CD4-positive, CD25-positive, alpha-beta regulatory T cell (primary cell): ENCODE data around the gene FBXW7. TPM values are rescaled to one million over a fixed set of nuclear protein-coding genes. Genes with fewer than 3 reads are reported as not detected.

ENCODE experiments used
- ATAC-seq, 2 donors: fragments of 150-1000 bp; cut with Tn5 transposase; one replicate each; pipeline ENCODE4 v1.10.0; 2021; ENCODE audit warnings: low read depth in 2 of 2, moderate number of reproducible peaks in 2 of 2, moderate library complexity in 1 of 2
- DNase-seq, 3 donors: peaks; one replicate each; pipeline versions ENCODE4 v3.0.0 to v3.0.0-alpha.2; 2012 to 2022; ENCODE audit warnings: mixed read lengths in 1 of 3
- H3K27ac ChIP-seq: one replicate; pipeline ENCODE4 v1.7.0; 2013; ENCODE audit warnings: mild to moderate bottlenecking, low read length; ENCODE audit not compliant: insufficient read depth, poor library complexity, severe bottlenecking
- H3K27me3 ChIP-seq: one replicate; pipeline ENCODE4 v1.7.0; 2013; ENCODE audit warnings: low read length; ENCODE audit not compliant: control insufficient read depth, insufficient read depth
- H3K36me3 ChIP-seq: one replicate; pipeline ENCODE4 v1.7.0; 2013; ENCODE audit warnings: mild to moderate bottlenecking, low read length, moderate library complexity; ENCODE audit not compliant: control insufficient read depth, insufficient read depth
- H3K4me1 ChIP-seq: 2 replicates; pipeline ENCODE4 v1.7.0; 2013; ENCODE audit warnings: mild to moderate bottlenecking, low read length; ENCODE audit not compliant: insufficient read depth, control insufficient read depth, poor library complexity, severe bottlenecking
- H3K4me3 ChIP-seq: one replicate; pipeline ENCODE4 v1.7.0; 2013; ENCODE audit warnings: low read depth, mild to moderate bottlenecking, low read length, moderate library complexity
- H3K9me3 ChIP-seq, 2 experiments: 1 replicate in 1 of 2; 2 replicates in 1 of 2; pipeline ENCODE4 v1.7.0; 2013; ENCODE audit warnings: low read length in 2 of 2, mild to moderate bottlenecking in 1 of 2, moderate library complexity in 1 of 2; ENCODE audit not compliant: control insufficient read depth in 2 of 2
- H3K27ac Mint-ChIP-seq, 3 donors: one replicate each; pipeline ENCODE4 v1.8.0; 2020 to 2022; ENCODE audit warnings: mild to moderate bottlenecking in 3 of 3, mixed read lengths in 3 of 3, moderate library complexity in 2 of 3
- H3K27me3 Mint-ChIP-seq: one replicate; pipeline ENCODE4 v1.8.0; 2022; ENCODE audit warnings: mild to moderate bottlenecking, mixed read lengths
- H3K36me3 Mint-ChIP-seq: one replicate; pipeline ENCODE4 v1.8.0; 2020; ENCODE audit warnings: mixed read lengths
- H3K4me1 Mint-ChIP-seq, 4 donors: one replicate each; pipeline ENCODE4 v1.8.0; 2020 to 2022; ENCODE audit warnings: mixed read lengths in 4 of 4, mild to moderate bottlenecking in 1 of 4
- H3K4me3 Mint-ChIP-seq, 4 donors: one replicate each; pipeline ENCODE4 v1.8.0; 2020 to 2022; ENCODE audit warnings: mild to moderate bottlenecking in 4 of 4, mixed read lengths in 4 of 4, moderate library complexity in 3 of 4
- H3K9me3 Mint-ChIP-seq, 7 donors: one replicate each; pipeline ENCODE4 v1.8.0; 2020 to 2022; ENCODE audit warnings: mixed read lengths in 7 of 7, mild to moderate bottlenecking in 3 of 7, moderate library complexity in 2 of 7
- polyA plus RNA-seq, 4 donors: library from polyadenylated mRNA; unstranded; fragments of 300-500 nt; fragmentation: Illumina TruSeq; gene quantifications; one replicate each; pipeline ENCODE4 v1.2.3, GENCODE V29; 2021
- total RNA-seq: library from RNA; stranded (reverse); gene quantifications from one replicate; pipeline ENCODE4 v1.2.3, GENCODE V29; 2022

Gene FBXW7
- total and polyA plus RNA-seq, 5 donors from 2014 or later = 43.8 to 146 (median 49.1) TPM

GRCh38 chr4:152360045-152360410, 175.9 kb downstream of the FBXW7 start:
- Mint-ChIP-seq H3K4me3 (no peak overlapping the region), H3K27me3 (no peaks in the 10 kb centered on the region), H3K9me3 (no peaks in the 10 kb centered on the region), H3K27ac (peak overlapping the region in 2 of 3 donors; percentile 18 to 19), H3K4me1 (peaks cover 10 to 32% (median 16%) of the 10 kb centered on the region in 4 donors), H3K36me3 (peaks cover 26% of the 10 kb centered on the region)
- no peak for ATAC-seq
- no peak for DNase-seq
- H3K9me3 ChIP-seq = no peaks in the 10 kb centered on the region
- no peaks in the 10 kb centered on the region for H3K27me3 ChIP-seq
- H3K27ac ChIP-seq = no peak overlapping the region
- no peak overlapping the region for H3K4me3 ChIP-seq
- H3K36me3 ChIP-seq = no peaks in the 10 kb centered on the region
- H3K4me1 ChIP-seq = no peaks in the 10 kb centered on the region

DNA sequence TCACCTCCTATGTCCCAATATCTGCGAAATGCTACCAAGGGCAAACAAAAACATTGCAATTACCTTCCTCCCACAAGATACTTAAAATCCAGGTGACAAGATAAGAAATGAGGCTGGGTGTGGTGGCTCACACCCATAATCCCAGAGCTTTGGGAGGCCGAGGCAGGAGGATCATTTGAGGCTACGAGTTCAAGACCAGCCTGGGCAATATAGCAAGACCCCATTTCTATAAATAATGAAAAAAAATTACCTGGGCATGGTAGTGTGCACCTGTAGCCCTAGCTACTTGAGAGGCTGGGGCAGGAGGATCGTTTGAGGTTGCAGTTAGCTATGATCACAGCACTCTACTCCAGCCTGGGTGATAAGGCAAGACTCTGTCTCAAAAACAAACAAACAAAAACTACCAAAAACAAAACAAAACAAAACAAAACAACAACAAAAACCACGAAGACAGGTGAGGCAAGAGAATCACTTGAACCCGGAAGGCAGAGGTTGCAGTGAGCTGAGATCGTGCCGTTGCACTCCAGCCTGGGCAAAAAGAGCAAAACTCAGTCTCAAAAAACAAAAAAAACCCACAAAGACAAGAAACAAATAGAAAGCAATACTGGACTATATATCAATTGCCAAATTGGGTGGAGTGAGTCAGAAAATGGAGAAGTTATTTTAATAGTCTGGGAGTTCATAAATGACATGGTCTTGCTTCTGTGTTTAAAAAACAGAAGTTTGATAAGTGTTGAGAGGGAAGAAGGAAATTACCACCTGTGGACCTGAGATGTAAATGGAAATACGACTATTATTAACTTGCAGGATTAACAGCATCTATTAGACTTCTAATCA, 176.5 kb downstream of the FBXW7 start:
- Mint-ChIP-seq H3K4me3 (no peak overlapping the region), H3K27me3 (no peaks in the 10 kb centered on the region), H3K36me3 (peaks cover 22% of the 10 kb centered on the region), H3K9me3 (no peaks in the 10 kb centered on the region), H3K27ac (peak overlapping the region in 2 of 3 donors; percentile 19 to 77), H3K4me1 (peaks cover 7 to 31% (median 12%) of the 10 kb centered on the region in 4 donors)
- no peak for ATAC-seq
- no peak overlapping the region for H3K4me3 ChIP-seq
- no peak for DNase-seq
- no peak overlapping the region for H3K27ac ChIP-seq
- no peaks in the 10 kb centered on the region for H3K4me1 ChIP-seq
- no peaks in the 10 kb centered on the region for H3K27me3 ChIP-seq
- H3K9me3 ChIP-seq = no peaks in the 10 kb centered on the region
- H3K36me3 ChIP-seq = no peaks in the 10 kb centered on the region

DNA sequence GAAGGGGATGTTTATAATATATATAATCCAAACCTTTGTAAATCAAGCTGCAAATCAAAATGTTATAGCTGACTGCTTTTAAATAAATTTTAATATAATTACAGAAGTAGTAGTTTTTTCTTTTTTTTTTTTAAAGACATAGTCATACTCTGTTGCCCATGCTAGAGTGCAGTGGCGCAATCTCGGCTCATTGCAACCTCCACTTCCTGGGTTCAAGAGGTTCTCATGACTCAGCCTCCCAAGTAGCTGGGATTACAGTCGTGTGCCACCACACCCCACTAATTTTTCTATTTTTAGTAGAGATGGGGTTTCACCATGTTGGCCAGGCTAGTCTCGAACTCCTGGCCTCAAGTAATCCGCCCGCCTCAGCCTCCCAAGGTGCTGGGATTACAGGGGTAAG, 178.7 kb downstream of the FBXW7 start:
- no peak for DNase-seq
- H3K4me3 Mint-ChIP-seq = no peak overlapping the region
- H3K27me3 Mint-ChIP-seq = no peaks in the 10 kb centered on the region
- Histone ChIP-seq H3K9me3 (no peaks in the 10 kb centered on the region), H3K4me1 (no peaks in the 10 kb centered on the region), H3K27ac (no peak overlapping the region), H3K27me3 (no peaks in the 10 kb centered on the region), H3K4me3 (no peak overlapping the region), H3K36me3 (no peaks in the 10 kb centered on the region)
- H3K4me1 Mint-ChIP-seq = peaks cover 0 to 35% (median 18%) of the 10 kb centered on the region in 4 donors
- H3K27ac Mint-ChIP-seq = no peak overlapping the region
- no peaks in the 10 kb centered on the region for H3K9me3 Mint-ChIP-seq
- peaks cover 15% of the 10 kb centered on the region for H3K36me3 Mint-ChIP-seq
- ATAC-seq = no peak

DNA sequence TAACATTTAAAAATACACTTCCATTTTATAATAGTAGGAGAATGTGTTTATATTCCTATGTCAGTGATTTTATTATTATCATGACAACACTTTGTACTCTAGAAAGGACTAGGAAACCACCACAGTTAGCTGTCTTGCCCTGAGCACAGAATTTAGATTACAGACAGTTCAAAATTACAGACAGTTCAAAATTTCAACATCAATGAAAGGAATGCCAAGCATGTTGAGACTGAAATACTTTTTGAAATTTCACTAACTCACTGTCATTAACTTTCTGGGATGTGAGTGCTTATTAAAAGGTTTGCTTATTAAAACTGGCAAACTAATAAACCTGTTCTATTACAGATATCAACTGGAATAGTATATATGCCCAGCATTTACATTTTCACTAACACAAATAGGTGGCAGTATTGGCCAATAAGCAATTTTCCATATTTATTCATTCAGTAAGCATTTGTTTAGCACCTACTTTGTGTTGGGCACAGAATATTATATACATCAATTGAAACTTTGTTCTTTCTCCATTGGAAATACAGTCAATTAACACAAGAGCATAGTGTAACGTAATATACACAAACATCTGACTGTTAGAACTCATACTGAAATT, 179.4 kb downstream of the FBXW7 start:
- Histone ChIP-seq H3K9me3 (no peaks in the 10 kb centered on the region), H3K27ac (no peak overlapping the region), H3K36me3 (no peaks in the 10 kb centered on the region), H3K27me3 (no peaks in the 10 kb centered on the region), H3K4me1 (no peaks in the 10 kb centered on the region), H3K4me3 (no peak overlapping the region)
- Mint-ChIP-seq H3K4me3 (no peak overlapping the region), H3K36me3 (peaks cover 15% of the 10 kb centered on the region), H3K27me3 (no peaks in the 10 kb centered on the region), H3K9me3 (no peaks in the 10 kb centered on the region), H3K27ac (no peak overlapping the region), H3K4me1 (peaks cover 0 to 35% (median 19%) of the 10 kb centered on the region in 4 donors)
- no peak for DNase-seq
- ATAC-seq = no peak

DNA sequence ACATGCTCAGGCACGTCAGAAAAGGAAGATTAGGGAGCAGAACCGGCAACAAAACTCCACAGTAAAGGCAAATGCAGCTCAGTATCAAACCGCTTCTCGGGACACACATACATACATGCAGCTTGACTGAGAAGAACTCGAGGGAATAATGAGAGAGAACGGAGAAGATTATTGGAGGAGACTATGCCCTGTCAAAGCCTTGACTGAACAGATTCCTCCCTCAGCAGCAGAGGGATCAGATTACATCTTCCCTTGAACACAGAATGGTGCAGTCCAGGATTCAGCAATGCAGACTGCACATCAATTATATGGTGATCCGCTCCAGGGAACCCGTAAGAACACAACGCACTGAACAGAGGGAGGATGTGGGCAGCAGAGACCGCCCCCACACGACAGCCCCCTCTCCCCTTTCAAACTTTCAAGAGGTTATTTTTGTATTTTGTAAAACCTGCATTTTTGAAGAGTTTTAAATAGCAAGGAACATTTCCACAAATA, 183.2 kb downstream of the FBXW7 start:
- Mint-ChIP-seq H3K36me3 (no peaks in the 10 kb centered on the region), H3K4me1 (peaks cover 6 to 25% (median 18%) of the 10 kb centered on the region in 4 donors), H3K9me3 (no peaks in the 10 kb centered on the region), H3K27me3 (no peaks in the 10 kb centered on the region), H3K27ac (no peak overlapping the region), H3K4me3 (no peak overlapping the region)
- Histone ChIP-seq H3K27ac (no peak overlapping the region), H3K9me3 (no peaks in the 10 kb centered on the region), H3K36me3 (no peaks in the 10 kb centered on the region), H3K4me3 (no peak overlapping the region), H3K4me1 (no peaks in the 10 kb centered on the region), H3K27me3 (no peaks in the 10 kb centered on the region)
- DNase-seq (peak in 1 of 3 donors; percentile 6), ATAC-seq (no peak)

- DNase-seq (no peak), ATAC-seq (no peak)
- H3K4me3 ChIP-seq = no peak overlapping the region
- H3K4me1 Mint-ChIP-seq = peaks cover 6 to 25% (median 18%) of the 10 kb centered on the region in 4 donors
- H3K4me3 Mint-ChIP-seq = no peak overlapping the region
- peaks cover under 1% of the 10 kb centered on the region for H3K36me3 Mint-ChIP-seq
- no peaks in the 10 kb centered on the region for H3K27me3 Mint-ChIP-seq
- H3K27me3 ChIP-seq = no peaks in the 10 kb centered on the region
- no peaks in the 10 kb centered on the region for H3K9me3 ChIP-seq
- H3K27ac Mint-ChIP-seq = no peak overlapping the region
- H3K27ac ChIP-seq = no peak overlapping the region
- H3K36me3 ChIP-seq = no peaks in the 10 kb centered on the region
- no peaks in the 10 kb centered on the region for H3K9me3 Mint-ChIP-seq
- H3K4me1 ChIP-seq = no peaks in the 10 kb centered on the region
Observed at GRCh38 chr4:152352215-152352614, 183.7 kb downstream of the FBXW7 start.

DNA sequence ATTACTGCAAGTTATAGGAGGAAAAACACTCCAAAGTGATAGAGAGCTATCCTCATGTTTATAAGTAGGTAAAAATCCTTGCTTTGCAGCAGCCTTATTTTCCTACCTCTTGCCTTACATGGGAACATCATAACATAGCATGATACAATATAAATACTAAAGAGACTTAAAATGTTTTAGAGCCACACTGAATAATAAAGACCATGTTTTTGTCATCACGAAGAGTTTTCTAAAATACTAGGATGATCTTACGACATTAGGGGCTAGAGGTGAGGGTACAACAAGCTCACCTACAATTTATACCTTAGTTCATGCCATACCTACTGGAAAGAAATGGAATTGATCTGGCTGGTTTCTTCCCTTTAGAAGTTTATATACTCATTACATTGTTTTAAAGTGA, 184.8 kb downstream of the FBXW7 start:
- Mint-ChIP-seq H3K27ac (no peak overlapping the region), H3K4me3 (no peak overlapping the region), H3K36me3 (peaks cover 11% of the 10 kb centered on the region), H3K4me1 (peaks cover 12 to 25% (median 20%) of the 10 kb centered on the region in 4 donors), H3K9me3 (no peaks in the 10 kb centered on the region), H3K27me3 (no peaks in the 10 kb centered on the region)
- DNase-seq (no peak), ATAC-seq (no peak)
- Histone ChIP-seq H3K36me3 (peaks cover 9% of the 10 kb centered on the region), H3K27ac (no peak overlapping the region), H3K4me1 (no peaks in the 10 kb centered on the region), H3K27me3 (no peaks in the 10 kb centered on the region), H3K9me3 (no peaks in the 10 kb centered on the region), H3K4me3 (no peak overlapping the region)
